Measurements from ENCODE around the gene C9. TPM values are rescaled to one million over a fixed set of nuclear protein-coding genes. Genes with fewer than 3 reads are reported as not detected.

Gene C9
- total RNA-seq: 0.09 and 0.11 TPM in 2 replicates

GRCh38 chr5:39364367-39364766, at the start of gene C9:
TSS of gene C9 (minus strand) at chr5:39364495. CDS start at chr5:39364464, 31 bp downstream.

Other genes with a start within 250 kb of the C9 start
- not detected in 2 replicates for gene FYB1, start 144.9 kb downstream of the C9 start, total RNA-seq
- gene DAB2, start 60.5 kb upstream of the C9 start, total RNA-seq: 118 and 129 TPM in 2 replicates

All from dermis lymphatic vessel endothelial cell (primary cell).